Measurements from ENCODE around the gene NXPE3.
A peak's percentile ranks its signal among the peaks of the same experiment; 100 is the strongest.
"Not testable (repeated sequence)": the region's sequence is repeated elsewhere in the genome, so short reads cannot be mapped to it uniquely, and the experiment has no call there.

The NXPE3 gene

DNA sequence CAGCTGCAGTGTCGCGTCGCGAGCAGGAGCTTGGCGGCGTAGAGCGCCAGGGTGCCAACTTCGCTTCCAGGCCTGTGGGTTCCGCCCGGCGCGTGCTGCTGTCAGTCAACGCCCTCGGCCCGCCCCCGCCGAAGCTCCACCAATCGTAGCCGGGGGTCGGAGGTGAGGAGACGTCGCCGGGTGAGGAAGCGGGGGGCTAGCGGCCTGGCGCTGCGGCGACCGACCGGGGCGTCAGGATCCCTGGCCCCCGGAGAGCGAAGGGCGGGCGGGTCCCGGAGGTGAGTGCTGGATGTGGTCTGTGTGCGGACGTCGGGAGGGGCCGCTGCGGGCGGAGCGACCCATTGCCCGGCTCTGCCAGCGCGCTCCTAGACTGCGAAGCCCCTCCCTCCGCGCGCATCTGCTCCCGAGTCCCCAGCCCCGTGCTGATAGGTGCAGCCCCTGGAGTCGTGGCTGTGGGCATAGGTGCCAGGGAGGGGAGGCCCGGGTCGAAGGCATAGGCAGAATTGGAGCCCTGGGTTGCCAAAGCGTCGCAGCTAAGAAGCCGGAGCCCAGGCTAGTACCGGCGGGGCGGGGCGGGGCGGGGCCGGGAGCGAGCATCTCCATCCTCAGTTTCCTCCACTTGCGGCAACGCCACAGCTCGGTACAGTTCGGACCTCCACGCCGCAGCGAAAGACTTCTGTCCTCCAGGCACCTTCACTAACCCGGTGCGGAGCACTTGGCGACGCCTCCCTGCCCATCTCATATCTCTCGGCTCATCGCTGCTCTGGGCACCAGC lies at the start of gene NXPE3:
NXPE3 (plus strand) TSS at position 165 of the 775 bp plus-strand sequence. CDS start 6,386 bp downstream, outside the sequence.
- DNase-seq (ENCODE audit: low read depth), result peak; percentile 47

DNA sequence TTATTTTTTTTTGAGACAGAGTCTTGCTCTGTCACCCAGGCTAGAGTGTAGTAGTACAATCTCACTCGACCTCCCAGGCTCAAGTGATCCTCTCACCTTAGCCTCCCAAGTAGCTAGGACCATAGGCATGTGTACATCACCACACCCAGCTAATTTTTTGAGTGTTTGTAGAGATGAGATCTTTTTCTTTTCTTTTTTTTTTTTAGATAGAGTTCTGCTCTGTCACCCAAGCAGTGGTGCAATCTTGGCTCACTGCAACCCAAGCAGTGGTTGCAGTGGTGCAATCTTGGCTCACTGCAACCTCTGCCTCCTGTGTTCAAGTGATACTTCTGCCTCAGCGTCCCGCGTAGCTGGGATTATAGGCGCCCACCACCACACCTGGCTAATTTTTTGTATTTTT lies 49.4 kb upstream of the NXPE3 start:
- DNase-seq (ENCODE audit: low read depth), result no peak

DNA sequence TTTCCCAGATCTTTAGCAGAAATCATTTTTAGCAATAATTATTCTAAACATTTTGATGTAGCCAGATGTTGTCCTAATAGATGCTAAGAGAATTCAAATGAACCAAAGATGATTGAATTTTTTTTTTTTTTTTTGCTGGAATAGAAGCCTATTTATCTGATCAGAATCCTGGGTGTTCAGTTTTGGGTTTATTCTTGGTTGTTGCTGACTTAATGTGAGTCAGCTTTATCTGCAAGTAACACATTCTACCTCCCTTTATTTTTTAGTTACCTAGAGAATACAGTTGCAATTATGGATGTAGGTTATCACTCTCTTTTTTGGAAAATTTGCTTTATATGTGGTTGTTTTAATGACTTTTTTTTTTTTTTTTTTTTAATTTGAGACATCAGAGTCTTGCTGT lies 48.2 kb upstream of the NXPE3 start:
- DNase-seq (ENCODE audit: low read depth), result no peak

DNA sequence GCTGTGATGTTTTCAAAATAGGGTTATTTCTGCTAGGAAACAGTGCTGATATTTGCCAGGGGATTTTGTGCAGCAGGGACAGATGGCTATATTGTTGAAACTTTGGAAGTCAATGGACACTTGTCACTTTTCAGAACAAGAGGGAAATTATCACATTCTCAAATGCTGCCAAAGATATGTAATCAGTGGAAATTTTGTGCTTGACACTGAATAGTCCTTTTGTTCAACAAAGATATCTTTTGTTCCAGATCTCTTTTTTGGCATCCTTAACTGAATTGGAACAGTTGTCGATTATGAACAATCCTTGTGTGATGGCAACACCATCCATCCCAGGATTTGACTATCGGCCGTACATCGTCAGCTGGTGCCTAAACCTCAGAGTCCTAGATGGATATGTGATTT lies 46.8 kb upstream of the NXPE3 start:
- DNase-seq (ENCODE audit: low read depth), result no peak

DNA sequence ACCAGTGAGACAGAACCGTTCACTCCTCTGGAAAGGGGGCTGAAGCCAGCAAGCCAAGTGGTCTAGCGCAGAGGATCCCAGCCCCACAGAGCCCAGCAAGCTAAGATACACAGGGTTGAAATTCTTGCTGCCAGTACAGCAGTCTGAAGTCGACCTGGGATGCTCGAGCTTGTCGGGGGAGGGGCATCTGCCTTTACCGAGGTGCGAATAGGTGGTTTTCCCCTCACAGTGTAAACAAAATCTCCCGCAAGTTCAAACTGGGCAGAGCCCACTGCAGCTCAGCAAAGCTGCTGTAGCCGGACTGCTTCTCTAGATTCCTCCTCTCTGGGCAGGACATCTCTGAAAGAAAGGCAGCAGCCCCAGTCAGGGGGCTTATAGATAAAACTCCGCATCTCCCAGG lies 43.2 kb upstream of the NXPE3 start:
- DNase-seq (ENCODE audit: low read depth), result no peak

DNA sequence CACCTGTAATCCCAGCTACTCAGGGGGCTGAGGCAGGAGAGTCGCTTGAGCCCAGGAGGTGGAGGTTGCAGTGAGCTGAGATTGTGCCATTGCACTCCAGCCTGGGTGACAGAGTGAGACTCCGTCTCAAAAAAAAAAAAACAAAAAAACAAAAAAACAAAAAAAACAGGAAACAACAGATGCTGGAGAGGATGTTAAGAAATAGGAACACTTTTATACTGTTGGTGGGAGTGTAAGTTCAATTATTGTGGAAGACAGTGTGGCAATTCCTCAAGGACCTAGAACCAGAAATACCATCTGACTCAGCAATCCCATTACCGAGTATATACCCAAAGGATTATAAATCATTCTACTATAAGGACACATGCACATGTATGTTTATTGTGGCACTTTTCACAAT lies 37.1 kb upstream of the NXPE3 start:
- DNase-seq (ENCODE audit: low read depth), result not testable (repeated sequence)

DNA sequence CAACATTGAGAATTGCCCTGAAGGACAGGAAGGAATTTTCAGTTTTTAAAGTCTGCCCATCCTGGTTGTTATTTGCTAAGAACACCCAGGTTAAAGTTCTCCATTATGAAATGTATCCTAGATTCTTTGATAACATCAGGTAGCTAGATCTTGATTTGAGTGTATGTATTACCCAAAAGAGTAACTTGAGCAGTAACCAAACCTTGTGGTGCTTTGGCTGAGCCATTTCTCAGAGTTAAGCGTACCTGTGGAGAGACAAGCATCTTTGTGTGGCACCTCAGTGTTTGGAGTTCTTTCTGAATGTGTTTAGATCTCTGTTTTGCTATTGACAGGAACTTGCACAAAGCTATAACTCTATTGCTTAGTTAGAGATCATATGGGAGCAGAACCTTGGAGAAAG lies 34.2 kb upstream of the NXPE3 start:
- DNase-seq (ENCODE audit: low read depth), result no peak

DNA sequence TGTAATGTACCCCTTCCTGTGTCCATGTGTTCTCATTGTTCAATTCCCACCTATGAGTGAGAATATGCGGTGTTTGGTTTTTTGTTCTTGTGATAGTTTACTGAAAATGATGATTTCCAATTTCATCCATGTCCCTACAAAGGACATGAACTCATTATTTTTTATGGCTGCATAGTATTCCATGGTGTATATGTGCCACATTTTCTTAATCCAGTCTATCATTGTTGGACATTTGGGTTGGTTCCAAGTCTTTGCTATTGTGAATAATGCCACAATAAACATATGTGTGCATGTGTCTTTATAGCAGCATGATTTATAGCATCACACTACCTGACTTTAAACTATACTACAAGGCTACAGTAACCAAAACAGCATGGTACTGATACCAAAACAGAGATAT lies 33.1 kb upstream of the NXPE3 start:
- DNase-seq (ENCODE audit: low read depth), result not testable (repeated sequence)

DNA sequence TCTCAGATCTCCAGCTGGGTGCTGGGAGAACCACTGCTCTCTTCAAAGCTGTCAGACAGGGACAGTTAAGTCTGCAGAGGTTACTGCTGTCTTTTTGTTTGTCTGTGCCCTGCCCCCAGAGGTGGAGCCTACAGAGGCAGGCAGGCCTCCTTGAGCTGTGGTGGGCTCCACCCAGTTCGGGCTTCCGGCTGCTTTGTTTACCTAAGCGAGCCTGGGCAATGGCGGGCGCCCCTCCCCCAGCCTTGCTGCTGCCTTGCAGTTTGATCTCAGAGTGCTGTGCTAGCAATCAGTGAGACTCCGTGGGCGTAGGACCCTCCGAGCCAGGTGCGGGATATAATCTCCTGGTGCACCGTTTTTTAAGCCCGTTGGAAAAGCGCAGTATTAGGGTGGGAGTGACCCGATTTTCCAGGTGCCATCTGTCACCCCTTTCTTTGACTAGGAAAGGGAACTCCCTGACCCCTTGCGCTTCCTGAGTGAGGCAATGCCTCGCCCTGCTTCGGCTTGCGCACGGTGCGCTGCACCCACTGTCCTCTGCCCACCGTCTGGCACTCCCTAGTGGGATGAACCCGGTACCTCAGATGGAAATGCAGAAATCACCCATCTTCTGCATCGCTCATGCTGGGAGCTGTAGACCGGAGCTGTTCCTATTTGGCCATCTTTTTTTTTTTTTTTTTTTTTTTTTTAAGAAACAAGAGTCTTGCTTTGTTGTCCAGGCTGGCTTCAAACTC lies 25.5 kb upstream of the NXPE3 start:
- DNase-seq (ENCODE audit: low read depth), result not testable (repeated sequence)

DNA sequence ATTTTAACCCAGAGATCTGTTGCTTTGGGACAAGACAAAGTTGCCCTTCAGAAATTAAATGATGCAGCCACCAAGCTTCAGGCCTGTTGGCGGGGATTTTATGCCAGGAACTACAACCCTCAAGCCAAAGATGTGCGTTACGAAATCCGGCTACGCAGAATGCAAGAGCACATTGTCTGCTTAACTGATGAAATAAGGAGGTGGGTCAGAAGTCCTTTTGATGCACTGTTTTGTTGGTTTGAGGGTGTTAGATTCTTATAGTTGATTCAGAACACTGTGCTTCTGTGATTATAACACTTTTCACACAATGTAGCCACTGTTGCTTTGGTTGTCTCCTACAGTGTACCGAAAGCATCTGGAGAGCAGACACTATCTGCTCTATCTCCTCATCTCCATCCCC lies 20.8 kb upstream of the NXPE3 start:
- no peak for DNase-seq (ENCODE audit: low read depth)

DNA sequence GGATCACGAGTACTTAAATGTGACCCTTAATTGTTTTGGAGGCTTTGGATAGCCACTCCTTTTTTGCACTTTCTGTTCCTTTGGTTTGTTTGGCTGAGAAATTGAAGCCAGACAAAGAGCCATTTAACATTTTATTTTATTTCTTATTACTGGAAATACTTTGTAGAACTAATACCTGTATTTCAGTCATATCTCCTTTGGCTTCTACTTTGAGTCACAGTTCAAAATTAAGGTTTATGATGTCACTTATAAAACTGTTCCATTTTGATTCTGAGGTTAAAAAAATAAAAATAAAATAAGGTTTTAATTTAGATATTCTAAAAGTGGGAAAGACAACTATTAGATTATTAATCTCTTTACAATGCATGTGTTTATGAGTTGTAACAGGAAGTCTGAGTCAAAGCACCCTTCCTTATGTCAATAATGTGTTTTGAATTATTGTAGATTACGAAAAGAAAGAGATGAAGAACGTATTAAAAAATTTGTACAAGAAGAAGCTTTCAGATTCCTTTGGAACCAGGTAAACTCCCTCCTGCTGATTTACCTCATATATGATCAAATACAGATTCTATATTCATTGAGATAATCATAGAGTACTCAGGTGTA lies 16.9 kb upstream of the NXPE3 start:
- DNase-seq (ENCODE audit: low read depth), result no peak

DNA sequence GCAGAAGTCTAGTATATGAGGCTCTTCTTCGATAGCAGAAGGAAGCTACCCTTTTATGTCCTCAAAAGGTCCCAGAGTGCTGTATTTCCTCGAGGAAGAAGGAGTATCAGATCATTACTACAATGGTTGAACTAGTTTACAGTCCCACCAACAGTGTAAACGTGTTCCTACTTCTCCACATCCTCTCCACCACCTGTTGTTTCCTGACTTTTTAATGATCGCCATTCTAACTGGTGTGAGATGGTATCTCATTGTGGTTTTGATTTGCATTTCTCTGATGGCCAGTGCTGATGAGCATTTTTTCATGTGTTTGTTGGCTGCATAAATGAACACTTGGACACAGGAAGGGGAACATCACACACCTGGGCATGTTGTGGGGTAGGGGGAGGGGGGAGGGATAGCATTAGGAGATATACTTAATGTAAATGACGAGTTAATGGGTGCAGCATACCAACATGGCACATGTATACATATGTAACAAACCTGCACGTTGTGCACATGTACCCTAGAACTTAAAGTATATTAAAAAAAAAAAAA lies 1.2 kb upstream of the NXPE3 start:
- DNase-seq (ENCODE audit: low read depth), result not testable (repeated sequence)

DNA sequence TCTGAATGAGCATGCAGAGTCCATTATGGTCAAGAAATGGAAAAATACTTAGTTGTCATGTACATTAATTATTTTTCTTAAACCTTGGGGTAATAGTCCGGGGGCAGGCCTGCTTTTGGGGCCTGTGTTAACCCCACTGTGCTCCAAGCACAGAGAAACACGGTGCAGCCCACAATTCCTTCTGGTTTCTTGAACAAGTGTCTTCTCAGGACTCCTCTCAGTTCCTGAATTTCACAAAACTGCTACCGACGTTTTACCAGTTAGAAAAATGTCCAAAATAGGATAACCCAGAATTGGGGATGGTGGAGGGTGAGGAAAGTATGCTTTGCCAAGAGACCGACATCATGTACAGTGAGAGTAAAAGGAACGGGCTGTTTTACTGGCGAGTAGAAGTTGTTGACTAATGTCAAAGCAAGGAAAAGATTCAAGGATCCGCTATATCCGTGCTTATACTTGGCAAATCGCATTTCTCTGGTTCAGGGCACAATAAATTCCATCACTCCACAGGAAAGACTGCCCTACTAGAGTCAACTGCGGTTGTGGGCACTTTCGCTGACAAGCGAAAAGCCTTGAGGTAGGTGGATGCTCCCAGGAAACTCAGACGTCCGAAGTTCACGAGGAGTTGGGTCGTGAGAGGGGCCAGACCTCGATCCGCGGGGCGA lies 495 bp upstream of the NXPE3 start:
- no peak for DNase-seq (ENCODE audit: low read depth)

DNA sequence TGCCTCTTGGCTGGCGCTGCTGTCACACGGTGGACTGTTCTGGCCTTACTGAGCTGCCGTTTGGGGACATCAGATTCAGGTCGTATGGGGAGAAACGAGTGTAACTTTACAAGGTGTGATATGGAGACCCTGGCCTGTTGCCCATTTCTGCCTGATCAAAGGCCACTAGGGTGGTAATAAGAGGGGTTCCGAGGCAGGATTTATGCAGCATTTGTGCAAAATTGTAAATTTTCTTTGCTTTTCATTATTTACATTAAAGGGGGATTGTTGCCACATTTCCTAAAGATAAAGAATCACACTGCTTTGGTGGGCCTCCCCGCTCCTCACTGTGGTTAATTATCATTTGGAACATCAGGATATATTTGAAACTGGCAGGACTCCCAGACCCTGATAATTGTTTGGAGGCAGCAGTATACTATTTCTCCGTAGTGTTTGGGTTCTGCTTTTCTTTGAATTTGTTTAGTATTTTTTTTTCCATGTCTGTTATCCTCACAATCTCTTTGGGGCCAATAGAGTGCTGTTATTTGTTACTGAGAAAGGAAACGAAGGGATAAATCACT lies 891 bp downstream of the NXPE3 start:
- DNase-seq (ENCODE audit: low read depth), result no peak

DNA sequence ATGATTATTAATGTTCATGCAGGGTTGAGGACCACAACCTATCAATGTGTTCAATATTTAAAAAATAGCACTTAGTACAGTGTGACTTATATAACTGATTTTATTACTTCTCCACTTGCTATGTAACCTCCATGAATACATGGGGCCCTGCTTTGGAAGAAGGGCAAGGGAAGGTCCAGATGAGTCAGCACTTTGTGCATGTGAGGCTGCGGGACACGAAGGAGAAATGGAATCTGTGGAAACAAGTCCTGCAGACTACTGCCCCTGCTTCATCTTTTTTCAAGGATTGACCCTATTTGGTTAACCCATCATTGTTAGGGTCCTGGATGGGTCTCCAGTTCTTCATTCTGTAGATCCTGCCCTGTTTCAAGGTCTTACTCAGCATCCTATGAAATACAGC lies 1.6 kb downstream of the NXPE3 start:
- peak; percentile 59 for DNase-seq (ENCODE audit: low read depth)

DNA sequence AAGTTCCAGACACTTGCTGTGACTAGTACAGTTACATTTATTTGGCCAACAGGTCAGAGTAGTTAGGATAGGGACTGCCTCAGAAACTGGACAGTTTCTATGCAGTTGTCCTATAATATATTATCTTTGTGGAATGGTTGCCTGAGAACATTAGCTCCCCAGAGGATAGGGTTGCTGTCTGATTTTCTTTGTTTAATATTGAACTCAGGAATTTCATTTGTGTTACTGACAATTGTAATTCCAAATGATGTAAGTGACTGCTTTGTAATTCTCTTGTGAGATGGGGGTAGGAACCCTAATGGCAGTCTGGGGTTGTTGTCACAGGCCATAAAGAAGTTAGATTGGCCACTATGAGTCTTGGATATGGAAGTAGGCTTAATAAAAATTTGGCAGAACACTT lies 2.2 kb downstream of the NXPE3 start:
- no peak for DNase-seq (ENCODE audit: low read depth)

DNA sequence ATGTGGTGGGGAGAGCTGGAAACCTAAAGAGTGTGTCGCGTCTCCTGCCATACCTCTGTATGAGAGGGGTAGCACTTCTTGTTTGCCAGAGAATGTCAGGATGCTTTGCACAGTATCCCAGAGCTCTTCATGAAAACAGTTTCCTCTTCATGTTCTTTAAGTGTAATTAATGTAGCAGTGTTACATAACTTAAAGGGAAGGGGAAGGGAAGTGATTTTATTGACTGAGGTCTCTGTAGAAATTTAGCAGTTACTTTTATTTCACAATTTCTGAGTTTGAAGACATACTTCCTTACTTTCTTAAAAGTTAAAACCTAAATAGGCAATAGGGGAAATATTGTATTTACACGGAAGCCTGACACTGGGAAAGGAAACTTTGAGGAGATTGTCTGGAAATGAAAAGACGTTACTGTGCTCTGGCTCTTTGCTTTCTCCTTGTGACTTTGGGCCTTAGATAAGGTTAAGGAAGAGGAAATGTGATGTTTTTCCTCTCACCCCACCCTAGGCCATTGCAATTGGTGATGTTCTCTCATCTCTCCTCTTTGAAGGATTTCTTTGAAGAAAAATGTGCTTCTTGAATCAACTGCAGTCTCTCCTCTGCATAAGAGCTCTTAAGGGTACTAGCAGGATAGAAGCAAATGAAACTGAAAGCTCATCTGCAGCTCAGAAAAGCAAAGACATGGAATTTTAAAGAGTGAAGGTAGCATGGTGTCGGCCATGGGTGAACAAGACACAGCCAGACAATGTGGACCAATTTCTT lies 6.0 kb downstream of the NXPE3 start:
- no peak for DNase-seq (ENCODE audit: low read depth)

DNA sequence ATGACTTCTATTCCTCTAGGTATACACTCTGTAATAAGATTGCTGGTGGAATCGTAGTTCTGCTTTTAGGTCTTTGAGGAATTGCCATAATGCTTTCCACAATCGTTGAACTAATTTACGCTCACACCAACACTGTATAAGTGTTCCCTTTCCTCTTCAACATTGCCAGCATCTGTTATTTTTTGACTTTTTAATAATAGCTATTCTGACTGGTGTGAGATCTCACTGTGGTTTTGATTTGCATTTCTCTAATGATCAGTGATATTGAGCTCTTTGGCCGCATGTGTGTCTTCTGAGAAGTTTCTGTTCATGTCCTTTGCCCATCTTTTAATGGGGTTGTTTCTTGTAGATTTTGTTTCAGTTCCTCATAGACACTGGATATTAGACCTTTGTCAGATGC lies 12.8 kb downstream of the NXPE3 start:
- DNase-seq (ENCODE audit: low read depth), result no peak

DNA sequence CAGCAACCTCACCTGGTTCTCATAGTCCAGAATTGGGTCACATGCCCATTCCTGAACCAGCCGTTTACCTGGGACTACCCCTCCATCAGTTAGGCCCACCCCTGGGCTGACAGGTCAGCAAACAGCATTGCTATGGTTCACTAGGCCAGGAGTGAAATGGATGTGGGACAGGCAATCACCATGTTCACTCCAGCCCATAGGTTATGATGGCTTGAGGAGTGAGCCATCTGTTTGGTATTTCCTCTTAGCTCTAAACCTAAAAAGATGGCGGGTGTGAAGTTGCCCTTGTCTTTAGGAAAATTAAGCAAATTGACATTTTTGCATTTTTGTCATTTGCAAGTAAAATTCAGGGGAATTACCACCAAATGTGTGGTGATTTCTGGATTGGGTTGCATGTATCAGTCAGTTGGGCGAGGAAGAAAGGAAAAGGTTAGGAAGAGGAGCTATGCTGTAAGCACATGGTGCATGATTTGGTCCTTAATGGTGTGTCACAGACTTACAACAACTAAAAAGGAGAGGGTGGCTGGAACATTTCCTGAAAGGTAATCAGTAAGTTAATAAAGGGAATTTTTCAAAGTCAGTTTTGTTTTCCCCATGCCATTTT lies 17.2 kb downstream of the NXPE3 start:
- no peak for DNase-seq (ENCODE audit: low read depth)

DNA sequence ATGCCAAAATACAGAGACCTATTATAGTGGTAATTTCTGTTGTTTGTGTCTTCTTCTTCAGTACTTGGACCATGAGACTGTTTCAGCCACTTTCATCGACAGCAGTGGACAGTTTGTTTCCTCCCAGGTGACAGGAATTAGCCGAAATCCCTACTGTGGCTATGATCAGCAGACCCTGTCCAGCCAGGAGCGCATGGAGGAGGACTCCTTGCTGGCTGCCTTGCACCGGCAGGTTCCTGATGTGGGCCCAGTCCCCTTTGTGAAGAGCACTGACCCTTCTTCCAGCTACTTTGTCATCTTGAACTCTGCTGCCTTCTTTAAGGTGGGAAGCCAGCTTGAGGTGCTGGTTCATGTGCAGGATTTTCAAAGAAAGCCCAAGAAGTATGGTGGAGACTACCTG lies 22.2 kb downstream of the NXPE3 start:
- no peak for DNase-seq (ENCODE audit: low read depth)

DNA sequence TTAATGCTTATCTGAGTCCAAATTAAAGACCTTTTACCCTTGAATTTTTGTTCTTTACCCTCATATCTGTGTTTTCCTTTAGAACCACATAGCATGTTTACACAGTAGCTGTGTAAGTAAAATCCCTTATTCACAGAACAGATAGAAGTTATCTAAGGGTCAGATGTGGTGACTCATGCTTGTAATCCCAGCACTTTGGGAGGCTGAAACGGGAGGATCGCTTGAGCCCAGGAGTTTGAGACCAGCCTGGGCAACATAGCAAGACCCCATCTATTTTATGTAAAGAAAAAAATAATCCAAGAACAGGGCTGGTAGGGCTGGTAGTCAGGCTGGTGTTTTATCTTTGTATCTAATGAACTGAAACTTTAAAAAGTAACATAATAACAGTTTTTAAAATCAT lies 23.2 kb downstream of the NXPE3 start:
- DNase-seq (ENCODE audit: low read depth), result no peak
